GM18526 (cell line): Measurements from ENCODE around the gene ZBTB2.

ENCODE experiments used
- POLR2A ChIP-seq: IDR thresholded peaks from 3 replicates; pipeline ENCODE4 v1.6.1; 2011; ENCODE audit not compliant: insufficient read length; ENCODE audit errors: extremely low read depth

The ZBTB2 gene

DNA sequence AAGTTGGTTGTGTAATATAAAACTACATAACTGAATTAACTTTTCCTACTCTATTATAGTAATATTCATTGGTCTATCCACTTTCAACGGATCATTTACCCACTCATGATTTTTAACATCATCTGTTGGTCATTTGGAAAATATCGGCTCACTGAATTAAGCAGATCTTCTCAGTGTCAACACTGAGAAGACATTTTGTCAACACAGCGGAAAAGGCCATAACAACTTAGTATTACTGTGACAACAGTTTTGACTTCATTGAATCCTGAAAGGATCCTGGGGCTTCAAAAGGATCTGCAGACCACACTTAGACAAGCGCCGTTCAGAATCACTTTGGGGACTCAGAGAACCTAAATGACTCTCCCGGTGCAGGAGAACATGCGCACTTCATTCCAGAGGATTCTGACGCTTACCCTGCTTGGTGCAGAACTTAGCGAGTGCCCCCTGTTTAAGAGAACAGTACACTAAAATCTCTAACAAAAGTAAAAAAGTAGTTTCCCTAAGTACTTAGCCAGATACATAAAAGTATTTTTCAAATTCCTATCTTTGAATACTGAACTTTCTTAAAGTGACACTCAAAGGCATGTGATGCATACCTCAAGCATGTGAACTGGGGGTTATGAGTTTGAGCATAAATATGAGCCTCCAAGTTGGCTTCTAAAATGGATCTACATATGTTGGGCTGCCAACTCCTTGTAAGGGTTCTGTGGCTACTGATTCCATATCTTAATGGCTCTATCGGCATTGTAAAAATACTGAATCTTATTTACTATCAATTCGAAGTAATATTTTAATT is 4.0 kb downstream of the ZBTB2 start:
- no peak for TF ChIP-seq POLR2A

DNA sequence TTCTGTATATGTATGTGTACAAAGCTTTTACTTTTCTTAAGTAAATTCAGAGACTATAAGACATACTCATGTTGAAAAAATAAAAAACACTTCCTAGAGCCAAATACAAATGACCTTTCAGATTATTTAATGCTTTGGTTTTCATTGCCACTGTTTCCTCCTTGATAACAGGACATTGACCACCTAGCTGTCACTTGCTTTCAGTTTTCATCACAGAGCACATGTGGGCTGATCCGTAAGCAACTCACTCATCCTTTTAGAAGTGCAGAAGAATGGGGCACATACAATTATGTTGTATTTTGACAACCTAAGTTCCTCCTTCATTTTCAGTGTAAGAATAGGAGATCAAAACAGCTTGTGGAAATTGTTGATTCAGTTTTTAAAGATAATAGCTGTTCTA is 6.2 kb downstream of the ZBTB2 start:
- TF ChIP-seq POLR2A, result no peak

DNA sequence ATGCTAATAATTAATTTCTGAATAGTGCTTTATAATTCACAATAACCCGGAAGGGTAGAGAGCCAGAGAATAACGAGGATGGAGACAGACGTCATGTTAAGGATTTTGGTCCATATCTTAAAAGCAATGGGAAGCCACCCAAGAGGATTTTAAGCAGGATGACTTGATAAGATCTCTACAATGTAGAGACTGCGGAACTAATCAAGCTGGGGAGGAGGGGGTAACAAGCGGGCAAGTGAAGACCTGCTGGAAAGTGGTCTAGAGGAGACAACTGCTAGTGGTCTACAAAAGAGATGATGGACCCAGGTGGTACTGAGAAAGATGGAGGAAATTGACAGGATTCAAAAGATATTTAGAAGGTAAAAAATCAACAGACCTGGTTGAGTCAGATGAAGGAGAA is 7.2 kb downstream of the ZBTB2 start:
- no peak for TF ChIP-seq POLR2A

DNA sequence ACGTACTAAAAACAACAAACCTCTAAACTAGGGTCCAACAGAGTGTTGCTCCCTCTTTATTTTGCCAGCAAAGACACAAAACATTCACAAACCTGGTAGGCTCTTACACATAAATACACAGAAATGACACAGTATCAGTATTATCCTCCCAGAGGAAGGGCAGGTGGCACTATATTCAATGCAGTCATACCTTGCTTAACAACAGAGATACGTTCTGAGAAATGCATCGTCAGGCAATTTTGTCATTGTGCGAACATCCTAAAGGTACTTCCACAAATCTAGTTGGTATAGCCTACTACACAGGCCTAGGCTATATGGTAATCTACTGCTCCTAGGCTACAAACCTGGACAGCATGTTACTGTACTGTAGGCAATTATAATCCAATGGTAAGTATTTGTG is 9.6 kb downstream of the ZBTB2 start:
- no peak for TF ChIP-seq POLR2A

DNA sequence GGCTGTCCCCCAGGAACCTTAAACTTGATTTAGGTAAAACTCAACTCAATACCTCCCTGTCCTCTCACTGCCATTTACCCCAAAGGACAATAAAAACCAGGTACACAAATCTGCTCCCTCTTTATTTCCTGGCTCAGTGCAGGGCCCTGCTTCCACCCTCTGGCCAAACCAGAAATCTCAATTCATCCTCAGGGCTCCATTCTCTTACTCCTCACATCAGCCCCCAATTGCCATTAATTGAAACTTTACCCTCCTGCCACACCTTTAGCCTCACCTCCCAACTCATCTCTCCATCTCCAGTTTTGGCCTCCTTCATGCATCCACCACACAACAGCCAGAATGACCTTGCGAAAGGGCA is 10.5 kb downstream of the ZBTB2 start:
- TF ChIP-seq POLR2A, result no peak

DNA sequence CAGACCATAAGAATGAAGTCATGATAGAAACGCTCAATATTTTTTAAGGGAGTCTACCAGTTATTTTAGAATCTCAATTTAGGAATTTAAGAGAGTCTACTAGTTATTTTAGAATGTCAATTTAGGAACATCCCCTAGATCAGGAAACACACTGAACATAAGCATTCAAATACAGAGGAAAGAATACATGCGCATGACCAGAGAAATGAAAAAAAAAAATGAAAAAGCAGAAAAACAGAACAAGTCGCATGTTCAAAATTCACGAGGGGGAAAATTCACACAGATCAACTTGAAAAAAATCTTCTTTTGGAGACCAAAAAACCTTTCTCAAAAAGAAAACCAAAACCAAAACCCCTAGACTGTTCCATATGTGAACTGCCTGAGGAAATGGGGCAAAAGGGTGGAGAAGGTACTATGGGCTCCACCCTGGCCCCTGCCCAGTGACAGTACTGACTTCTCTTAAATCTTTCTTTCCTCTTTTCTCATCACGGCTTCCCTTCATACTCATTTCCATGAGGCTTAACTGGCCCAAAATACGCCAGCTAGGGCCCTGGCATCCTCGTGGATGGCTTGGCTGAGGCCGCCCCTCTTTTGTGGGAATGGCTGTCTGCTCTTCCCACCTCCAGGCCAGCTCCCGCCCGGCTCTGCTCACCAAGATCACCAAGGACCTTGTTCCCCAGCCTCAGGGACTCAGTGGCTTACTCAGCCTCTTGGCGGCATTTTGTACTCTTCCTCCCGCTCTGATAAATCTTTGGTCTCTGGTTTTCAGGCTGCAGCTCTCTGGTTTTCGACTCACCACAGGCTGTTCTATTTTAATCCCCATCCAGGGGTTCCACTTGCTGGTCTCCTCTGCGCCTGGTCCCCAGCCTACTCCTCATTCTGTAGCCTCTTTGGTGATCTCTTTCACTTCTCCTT is 11.2 kb downstream of the ZBTB2 start:
- no peak for TF ChIP-seq POLR2A

DNA sequence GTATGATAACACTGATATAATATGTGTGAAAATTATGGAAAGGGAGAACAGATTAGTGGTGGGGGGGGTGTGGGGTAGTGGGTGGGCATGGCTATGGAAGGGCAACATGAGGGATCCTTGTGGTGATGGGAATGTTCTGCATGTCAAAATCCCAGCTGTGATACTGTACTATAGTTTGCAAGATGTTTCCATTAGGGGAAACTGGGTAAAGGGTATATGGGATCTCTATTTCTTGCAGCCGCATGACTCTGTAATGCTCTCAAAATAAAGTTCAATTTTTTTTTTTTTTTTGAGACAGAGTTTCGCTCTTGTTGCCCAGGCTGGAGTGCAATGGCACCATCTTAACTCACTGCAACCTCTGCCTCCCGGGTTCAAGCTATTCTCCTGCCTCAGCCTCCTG is 14.3 kb downstream of the ZBTB2 start:
- TF ChIP-seq POLR2A, result no peak

DNA sequence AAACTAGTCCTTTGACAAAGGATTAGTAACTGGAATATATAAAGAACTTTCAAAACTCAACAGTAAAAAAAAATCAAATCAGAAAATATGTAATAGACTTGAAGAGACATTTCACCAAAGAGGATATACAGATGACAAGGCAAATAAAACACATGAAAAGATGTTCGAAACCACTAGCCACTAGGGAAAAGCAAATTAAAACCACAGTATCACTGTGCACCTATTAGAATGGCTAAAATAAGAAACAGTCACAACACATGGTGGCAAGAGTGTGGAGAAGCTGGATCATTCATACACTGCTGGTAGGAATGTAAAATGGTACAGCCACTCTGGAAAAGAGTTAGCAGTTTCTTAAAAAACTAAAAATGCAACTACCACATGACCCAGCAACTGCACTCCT is 14.9 kb downstream of the ZBTB2 start:
- TF ChIP-seq POLR2A, result no peak

DNA sequence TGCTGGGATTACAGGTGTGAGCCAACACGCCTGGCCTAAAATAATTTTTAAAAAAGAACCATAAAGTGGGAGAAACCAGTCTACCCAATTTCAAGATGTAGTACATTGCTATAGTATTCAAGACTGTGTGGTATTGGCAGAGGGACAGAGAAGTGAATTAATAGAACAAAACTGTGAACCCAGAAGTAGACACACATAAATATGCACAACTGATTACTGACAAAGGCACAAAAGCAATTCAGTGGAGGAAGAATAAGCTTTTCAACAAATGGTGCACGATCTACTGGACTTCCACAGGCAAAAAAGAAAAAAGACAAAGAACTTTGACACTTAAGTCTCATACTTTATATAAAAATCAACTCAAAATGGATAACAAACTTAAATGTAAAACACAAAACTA is 15.5 kb downstream of the ZBTB2 start:
- TF ChIP-seq POLR2A, result no peak

DNA sequence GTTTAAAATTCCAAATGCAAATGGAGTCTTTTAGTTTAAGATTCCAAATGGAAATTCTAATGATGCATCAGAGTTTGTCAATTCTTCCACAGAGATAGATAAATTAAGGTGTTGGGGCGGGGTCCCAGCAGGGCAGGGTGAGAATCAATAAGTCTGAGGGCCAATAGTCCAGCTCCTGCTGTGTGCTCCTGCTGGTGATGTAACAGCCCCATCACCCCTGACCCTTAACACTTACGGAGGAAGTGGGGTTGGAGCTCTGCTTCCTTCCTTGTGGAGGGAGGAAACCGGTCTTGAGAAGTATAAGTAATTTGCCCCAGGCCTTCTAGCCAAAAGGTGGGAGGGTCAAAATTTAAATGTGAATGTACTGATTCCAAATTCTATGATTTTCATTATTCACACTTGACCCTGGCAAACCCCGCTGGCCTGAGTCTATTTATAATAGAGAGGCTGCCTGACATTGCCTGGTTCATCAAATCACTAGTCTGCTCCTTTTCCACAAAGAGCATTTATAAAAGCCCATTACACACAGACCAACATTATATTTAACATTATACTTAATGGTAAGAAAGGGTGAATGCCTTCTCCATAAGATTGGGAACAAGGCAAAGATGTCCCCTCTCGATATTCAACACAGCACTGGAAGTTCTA is 17.2 kb downstream of the ZBTB2 start:
- no peak for TF ChIP-seq POLR2A

DNA sequence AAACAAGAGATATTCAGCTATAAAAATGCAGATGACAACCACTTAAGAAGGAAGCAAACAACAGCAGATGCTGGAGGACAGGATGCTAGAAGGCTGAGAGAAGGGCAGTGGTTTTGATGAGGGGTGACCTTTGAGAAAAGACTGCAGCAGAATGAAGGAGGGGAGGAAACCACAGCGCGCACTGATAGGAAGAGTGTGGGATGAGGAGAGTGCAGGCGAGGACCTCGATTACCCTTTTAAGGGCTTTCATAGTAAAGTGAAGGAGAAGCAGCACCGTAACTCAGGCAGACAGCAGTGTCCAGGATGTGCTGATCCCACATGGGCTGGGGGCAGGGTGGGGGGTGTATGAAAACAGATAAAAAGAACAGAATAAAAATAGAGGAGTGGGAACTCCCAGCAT is 19.2 kb downstream of the ZBTB2 start:
- TF ChIP-seq POLR2A, result no peak

DNA sequence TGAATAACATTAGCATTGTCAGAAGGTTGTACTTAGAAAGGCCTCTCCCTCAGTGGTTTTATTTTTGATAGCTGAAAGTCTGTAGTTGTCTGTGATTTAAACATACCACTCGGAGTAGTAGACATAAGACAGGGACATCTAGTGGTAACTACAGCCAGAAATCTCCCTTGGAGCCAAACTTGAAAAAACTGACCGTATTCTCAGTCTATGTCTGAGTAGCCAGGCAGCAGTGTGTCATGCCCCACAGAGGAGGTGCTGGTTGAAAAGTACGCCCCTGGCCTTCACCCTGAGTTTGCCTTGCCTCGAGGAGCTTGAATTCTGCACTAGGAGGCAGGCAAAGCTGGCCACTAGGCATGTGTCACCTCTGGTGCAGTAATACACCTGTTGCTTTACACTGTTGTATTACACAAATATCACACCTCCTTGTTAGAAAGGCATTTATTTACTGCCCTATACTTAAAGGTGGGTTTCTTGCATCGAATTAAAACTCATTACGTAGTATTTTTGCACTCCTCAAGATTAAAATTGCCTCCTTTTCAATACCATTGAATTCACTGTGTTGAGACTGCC is 20.8 kb downstream of the ZBTB2 start:
- no peak for TF ChIP-seq POLR2A

DNA sequence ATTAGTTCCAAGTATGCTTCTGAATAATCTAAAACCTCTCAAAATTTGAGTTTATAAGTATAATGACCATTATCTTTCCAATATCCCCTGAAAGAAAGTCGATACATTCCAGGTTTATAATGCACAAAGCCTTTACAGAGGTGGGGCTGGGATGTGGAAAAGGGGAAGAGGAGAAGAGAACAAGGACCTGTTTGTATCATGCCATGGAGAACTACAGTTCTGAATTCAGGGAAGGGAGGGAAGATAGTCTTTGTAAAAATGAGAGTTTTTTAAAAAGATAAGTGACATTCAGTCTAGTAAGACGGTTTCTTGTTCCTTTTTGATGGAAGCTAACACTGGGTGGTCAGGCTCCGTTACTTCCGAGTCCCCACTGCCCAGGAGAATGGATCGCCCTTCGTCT is 26.1 kb downstream of the ZBTB2 start:
- no peak for TF ChIP-seq POLR2A

DNA sequence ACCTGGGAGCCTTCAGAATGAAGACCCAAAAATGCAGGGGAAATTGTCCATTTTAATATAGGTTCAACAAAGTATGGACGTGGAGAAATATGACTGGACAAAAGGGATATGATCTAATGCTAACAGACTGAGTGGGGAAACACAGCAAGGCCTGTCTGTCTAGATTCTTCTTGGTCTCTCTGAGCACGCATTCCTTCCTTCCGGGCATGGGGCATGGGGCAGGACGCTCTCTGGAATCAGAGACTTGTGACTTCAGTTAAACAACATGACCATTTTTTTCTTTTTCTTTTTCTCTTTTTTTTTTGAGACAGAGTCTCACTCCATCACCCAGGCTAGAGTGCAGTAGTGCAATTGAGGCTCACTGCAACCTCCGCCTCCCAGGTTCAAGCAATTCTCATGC is 31.9 kb downstream of the ZBTB2 start:
- no peak for TF ChIP-seq POLR2A

DNA sequence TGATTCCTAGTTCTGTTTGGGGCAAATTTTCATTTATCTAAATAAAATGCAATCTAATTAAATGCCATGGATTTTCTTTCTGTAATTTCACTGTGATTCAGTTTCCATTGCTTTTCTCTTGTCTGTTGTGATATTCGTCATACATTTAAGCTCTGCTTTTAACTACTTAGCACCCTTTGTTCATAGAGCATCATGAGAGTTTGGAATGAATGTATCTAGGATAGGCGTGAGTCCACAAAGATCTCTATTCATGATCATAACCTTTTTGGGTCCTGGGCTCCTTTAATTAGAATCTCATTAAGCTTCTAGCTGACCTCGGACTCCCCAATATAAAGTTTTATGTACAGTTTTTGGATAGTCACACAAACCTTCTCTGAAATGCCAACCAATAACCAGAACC is 32.9 kb downstream of the ZBTB2 start:
- no peak for TF ChIP-seq POLR2A

DNA sequence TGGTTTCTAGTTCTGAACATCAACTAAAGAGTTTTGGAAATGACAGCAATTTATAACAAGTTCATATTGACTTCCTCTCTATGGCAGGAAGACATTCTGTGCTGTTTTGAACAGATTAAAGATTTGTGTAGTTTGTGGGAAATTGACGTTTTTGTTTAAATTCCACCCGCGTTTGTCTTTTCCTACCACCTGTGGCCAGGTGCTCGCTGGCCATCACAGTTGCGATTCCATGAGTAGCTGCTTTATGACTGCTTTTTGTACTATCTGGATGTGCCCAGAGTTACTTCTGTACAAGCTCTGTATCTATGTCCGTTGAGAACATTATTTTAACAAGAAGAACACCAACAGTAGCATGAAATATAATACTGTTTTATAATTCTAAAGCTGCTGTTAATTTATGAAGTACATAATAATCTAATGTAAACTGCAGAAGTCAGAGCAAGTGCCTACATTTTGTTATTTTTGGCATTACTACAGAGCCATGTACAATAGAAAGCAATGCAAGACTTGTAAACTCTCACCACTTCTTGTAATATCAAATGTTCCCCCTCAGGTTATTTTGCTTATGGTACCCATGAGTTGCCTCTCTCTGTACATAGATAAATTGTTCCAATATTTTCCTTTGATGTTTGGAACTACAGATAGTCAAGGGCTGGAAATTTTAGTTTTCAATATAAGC is 33.5 kb downstream of the ZBTB2 start:
- TF ChIP-seq POLR2A, result no peak

DNA sequence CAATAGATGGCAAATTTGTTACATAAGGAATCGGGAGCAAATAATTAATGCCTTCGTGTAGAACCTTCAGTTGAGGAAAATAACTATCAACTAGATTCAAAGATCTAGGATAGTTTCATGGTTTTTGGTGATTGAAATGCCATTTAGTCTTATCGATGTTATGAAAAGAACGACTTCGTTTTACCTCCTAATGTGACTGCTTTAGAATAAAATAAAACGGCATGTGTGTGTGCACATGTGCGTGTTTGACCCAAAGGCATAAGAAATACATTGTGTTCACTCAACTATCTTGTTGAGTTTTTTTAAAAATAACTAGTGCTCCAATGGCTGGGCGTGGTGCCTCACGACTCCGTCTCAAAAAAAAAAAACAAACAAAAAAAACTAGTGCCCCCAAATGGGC is 37.6 kb downstream of the ZBTB2 start:
- TF ChIP-seq POLR2A, result no peak
